ENCODE results near the gene KRT40. TPM values are rescaled to one million over a fixed set of nuclear protein-coding genes. Genes with fewer than 3 reads are reported as not detected.

Gene KRT40
- polyA plus RNA-seq (2012; ENCODE audit: insufficient read depth, insufficient read length) = not detected

DNA sequence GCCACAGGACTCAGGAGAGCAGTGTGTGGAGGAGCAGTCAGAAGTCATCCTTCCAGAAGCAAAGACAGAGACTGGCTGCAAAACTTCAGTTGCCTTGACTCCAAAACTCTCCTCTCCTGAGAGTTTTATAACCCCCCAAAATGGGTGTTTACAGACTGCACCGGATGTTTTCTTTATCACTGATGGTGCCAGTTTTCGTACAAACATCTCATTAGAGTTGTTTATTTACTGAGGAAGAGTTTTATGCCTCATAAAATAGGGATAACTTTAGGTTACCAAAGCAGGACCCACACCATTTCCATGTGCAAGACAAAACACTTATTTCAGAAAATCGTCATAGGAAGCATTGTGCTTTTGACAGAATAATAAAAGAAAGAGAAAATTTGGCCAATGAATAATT, at the start of gene KRT40:
Gene KRT40 (minus strand): TSS at position 101 of the 400 bp plus-strand sequence. CDS start 53 bp downstream, at position 48.
- no peak within 1 kb of the TSS for H3K4me3 ChIP-seq (ENCODE audit: low read length)
- no peak for DNase-seq (ENCODE audit: low read depth, low spot score)

DNA sequence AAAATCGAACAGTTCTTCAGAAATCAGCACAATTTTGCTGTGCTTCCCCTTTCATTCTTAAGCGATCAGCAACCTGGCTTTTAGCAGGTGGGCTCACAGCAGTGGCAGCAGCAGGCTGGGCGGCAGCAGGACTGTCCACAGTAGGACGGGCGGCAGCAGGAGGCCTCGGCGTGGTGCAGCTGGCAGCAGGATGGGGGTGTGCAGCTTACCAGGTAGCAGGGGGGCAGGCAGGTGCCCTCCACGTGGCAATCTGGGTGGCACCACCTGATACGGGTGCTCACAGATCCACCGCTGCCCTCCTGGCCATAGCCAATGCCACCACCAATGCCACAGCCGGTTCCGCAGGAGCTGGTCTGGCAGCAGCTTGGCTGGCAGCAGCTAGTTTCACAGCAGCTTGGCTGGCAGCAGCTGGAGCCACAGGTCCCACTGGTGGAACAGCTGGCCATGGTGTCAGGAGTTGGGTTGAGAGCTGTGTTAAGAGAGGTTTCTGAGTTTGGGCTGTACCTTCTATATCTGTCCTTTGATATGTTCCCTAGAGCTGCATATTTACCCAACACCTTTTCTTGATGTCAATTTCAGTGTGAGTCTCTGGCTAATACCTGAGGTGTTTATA, 45.6 kb upstream of the KRT40 start, which contains the start of gene KRTAP1-4:
Gene KRTAP1-4 (minus strand): TSS at position 563 of the 613 bp plus-strand sequence. CDS start 117 bp downstream, at position 446.
- no peak for DNase-seq (ENCODE audit: low read depth, low spot score)
- H3K4me3 ChIP-seq (ENCODE audit: low read length) = no peak within 1 kb of the TSS

GRCh38 chr17:41026715-41027471, 42.8 kb upstream of the KRT40 start, which contains the start of gene KRTAP1-5:
KRTAP1-5 (minus strand) TSS chr17:41027208; CDS start chr17:41027155, 53 bp downstream.
- no peak within 1 kb of the TSS for H3K4me3 ChIP-seq (ENCODE audit: low read length)
- DNase-seq (ENCODE audit: low read depth, low spot score) = no peak

GRCh38 chr17:41024697-41025096, 40.6 kb upstream of the KRT40 start:
- no peak overlapping the region for H3K4me3 ChIP-seq (ENCODE audit: low read length)
- DNase-seq (ENCODE audit: low read depth, low spot score) = no peak

DNA sequence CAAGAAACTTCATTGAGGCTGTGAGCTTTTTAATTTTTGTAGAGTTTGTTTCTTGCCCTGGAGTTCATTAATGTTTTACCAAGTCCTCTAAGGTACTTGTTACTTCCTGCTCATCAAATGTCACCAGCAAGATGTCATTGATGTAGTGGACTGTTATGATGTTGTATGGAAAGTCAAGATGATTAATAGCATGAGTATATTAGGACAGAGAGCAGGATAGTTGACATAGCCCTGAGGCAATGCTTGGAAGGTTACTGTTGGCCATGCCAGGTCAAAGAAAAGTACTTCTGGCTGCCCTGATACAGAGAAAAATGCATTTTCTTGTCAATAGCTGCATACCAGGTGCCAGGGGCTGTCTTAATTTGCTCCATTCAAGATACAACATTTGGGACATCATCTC, 36.2 kb upstream of the KRT40 start:
- no peak overlapping the region for H3K4me3 ChIP-seq (ENCODE audit: low read length)
- no peak for DNase-seq (ENCODE audit: low read depth, low spot score)

DNA sequence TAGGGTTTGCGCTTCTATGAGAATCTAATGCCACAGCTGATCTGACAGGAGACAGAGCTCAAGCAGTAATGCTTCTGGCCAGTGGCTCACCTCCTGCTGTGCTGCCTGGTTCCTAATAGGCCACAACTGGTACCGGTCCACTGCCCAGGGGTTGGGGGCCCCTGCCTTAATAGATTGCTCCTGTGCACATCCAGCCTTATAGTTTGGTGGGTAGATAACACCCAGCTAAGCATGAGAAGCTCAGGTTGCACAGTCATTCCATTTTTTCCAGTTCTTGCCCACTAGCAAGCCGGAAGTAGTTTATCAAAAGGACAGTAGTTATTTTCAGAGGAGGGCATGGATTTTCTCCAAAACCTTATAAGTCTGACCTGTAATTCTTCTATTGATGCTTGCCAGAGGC, 35.3 kb upstream of the KRT40 start:
- no peak for DNase-seq (ENCODE audit: low read depth, low spot score)
- no peak overlapping the region for H3K4me3 ChIP-seq (ENCODE audit: low read length)

DNA sequence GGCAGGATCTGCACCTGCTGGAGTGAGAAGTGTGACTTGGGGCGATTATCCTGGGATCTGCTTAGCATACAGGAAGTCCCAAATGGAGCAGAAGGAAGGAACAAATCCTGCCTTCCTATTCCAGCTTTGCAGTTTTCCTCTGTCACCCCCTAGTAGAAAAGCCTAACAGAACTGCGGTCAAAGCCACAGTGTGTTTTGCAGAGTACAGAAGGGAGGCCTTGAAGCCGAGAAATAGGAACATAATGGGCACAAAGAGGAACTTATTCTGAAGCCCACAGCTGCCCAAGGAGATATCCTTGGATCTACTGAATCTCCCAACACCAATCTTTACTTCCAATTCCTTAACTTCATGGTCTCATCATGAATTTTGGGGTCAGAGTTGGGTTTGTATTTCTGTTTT, 34.4 kb upstream of the KRT40 start:
- no peak for DNase-seq (ENCODE audit: low read depth, low spot score)
- H3K4me3 ChIP-seq (ENCODE audit: low read length) = no peak overlapping the region

DNA sequence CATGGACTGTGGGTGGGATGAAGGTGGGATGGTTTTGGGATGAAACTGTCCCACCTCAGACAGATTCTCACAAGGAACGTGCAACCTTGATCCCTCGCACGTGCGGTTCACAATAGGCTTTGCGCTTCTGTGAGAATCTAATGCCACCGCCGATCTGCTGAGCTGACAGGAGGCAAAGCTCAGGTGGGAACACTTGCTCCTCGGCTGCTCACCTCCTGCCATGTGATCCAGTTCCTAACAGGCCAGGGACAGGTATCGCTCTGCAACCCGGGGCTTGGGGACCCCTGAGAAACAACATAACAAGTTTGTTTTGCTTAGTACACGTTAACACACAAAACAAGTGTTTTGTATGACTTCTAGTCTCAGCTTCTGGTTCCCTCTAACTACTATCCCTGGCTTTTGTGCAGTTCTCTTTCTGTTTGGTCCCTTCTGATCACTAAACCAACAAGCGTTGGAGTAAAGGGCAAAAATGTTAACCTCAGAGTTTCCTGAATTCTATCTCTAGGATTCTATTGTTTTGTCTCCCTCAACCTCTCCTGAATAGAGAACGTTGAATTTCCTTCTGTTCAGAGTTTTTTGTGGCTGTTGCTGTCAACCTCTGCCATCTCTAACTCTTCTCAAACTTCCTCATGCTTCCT, 32.6 kb upstream of the KRT40 start:
- DNase-seq (ENCODE audit: low read depth, low spot score) = no peak

DNA sequence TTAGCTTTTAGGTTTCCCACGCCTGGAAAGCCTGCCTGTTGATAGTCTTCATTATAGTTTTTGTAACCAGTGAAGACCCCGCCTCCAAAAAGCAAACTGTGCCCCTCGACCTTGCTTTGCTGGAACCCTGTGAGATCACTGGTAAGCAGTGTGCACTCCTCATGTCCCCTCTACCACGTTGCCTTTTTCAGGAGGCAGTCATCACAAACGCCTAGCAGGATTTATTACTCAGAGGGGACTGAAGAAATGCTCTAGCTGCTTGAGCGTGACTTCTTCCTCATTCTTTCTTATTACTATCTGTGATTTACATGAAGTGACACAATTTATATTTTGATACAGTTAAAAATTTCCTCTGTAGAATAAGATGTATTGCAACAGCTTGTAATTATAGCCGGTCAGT, 31.3 kb upstream of the KRT40 start:
- no peak for DNase-seq (ENCODE audit: low read depth, low spot score)
- no peak overlapping the region for H3K4me3 ChIP-seq (ENCODE audit: low read length)

More for the DNA sequence above, 32.6 kb upstream of the KRT40 start:
- no peak overlapping the region for H3K4me3 ChIP-seq (ENCODE audit: low read length)

DNA sequence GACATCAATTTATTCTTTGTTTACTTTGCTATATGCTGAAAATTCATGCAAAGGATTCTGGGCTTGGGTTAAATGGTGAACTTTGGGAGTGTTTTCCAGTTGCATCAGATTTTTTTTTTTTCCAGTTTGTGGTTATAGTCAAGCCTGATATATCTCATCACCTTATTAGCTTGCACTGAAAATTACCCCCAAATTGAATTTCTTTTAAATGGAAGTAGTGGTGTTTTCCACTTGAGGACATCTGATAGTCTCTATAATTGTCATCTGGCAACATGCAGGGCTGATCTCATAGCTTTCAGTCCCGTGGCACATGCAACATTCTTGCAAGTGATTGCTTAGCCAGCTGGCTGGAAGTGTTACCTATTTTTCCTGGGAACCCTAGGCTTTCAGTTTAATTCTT, 29.5 kb upstream of the KRT40 start:
- H3K4me3 ChIP-seq (ENCODE audit: low read length) = no peak overlapping the region
- no peak for DNase-seq (ENCODE audit: low read depth, low spot score)

GRCh38 chr17:41013181-41013580, 29.1 kb upstream of the KRT40 start:
- no peak for DNase-seq (ENCODE audit: low read depth, low spot score)
- no peak overlapping the region for H3K4me3 ChIP-seq (ENCODE audit: low read length)

DNA sequence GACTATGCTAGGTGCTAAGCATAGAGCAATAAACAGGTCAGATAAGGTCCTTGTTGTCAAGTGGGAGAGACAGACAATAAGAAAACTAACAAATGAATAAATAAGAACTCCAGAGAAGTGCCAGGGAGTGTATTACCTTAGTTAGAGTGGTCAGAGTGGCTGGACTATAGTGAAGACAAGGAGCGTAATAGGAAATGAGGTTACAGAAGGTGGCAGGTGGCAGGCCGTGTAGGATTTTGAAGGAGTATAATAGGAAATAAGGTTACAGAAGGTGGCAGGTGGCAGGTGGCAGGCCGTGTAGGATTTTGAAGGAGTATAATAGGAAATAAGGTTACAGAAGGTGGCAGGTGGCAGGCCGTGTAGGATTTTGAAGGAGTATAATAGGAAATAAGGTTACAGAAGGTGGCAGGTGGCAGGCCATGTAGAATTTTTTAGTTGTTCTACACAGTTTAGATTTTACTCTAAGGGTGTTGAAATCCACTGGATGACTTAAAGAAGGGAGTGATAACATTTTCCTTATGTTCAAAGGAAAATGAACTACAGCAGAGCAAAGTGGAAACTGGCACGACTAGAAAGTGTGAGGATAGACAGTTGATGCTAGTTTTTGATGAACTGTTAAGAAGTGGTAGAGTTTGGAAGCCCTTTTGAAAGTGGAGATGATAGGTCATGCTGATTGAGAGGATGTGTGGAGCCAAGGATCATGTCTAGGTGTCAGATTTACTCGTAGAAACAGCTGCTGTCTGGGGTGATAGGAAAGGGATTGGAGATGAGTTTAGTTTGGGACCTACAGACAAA, 28.4 kb upstream of the KRT40 start:
- no peak overlapping the region for H3K4me3 ChIP-seq (ENCODE audit: low read length)
- no peak for DNase-seq (ENCODE audit: low read depth, low spot score)

DNA sequence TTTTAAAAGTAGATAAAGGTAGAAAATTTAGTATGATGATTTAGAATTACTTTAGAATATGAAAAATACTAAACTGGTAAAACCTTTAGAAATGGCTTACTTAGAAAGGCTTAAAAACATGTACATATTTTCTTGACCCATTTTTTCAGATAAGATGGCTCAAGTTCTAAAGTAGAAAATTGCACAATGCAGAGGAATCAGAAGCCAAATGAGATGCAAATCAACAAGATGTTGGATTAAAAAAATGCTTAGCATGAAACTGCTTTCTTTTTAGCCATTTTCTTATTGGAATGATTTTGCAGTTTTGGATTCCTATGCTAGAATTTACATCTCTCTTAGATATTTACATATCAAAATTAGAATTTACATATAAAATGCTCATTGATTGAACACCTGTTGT, 26.3 kb upstream of the KRT40 start:
- DNase-seq (ENCODE audit: low read depth, low spot score) = no peak

GRCh38 chr17:41009936-41010335, 25.8 kb upstream of the KRT40 start:
- H3K4me3 ChIP-seq (ENCODE audit: low read length) = no peak overlapping the region
- DNase-seq (ENCODE audit: low read depth, low spot score) = no peak

More for the DNA sequence above, 26.3 kb upstream of the KRT40 start:
- no peak overlapping the region for H3K4me3 ChIP-seq (ENCODE audit: low read length)

GRCh38 chr17:41009301-41009760, 25.2 kb upstream of the KRT40 start:
- DNase-seq (ENCODE audit: low read depth, low spot score) = no peak
- H3K4me3 ChIP-seq (ENCODE audit: low read length) = no peak overlapping the region

DNA sequence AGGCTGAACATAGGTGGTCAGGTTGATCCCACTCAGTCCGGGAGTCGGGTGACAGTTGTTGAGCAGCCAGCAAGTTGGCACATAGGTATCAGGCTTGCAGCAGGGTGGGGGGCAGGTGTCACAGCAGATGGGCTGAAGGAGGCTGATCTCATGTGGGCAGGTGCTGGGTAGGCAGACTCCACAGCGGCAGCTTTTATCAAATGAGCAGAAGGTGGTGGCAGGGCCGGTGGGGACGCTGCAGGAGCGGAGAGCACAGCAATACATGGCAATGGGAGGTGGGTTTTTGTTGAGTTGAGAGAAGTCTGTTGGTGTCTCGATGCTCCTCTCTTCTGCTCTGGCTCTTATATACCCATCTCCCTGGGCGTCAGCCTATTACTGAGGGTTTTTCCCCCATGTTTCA, 24.7 kb upstream of the KRT40 start, which contains the start of gene KRTAP3-1:
Gene KRTAP3-1 (minus strand): TSS at position 318 of the 400 bp plus-strand sequence. CDS start 54 bp downstream, at position 264.
- no peak within 1 kb of the TSS for H3K4me3 ChIP-seq (ENCODE audit: low read length)
- DNase-seq (ENCODE audit: low read depth, low spot score) = no peak

DNA sequence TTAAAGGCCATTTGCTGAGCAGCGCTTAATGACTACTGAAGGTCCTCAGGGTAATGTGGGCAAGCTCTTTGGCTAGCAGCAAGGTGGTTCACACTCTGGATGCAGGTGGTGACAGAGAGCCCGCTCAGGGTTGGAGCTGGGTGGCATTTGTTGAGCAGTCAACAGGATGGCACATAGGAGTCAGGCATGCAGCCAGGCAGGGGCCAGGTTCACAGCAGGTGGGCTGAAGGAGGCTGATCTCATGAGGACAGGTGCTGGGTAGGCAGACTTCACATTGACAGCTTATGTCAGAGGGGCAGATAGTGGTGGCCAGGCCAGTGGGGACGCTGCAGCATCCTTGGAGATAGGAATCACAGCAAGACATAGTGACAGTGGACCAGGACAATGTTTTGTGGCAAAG, 20.3 kb upstream of the KRT40 start:
- DNase-seq (ENCODE audit: low read depth, low spot score) = no peak
- H3K4me3 ChIP-seq (ENCODE audit: low read length) = no peak overlapping the region

DNA sequence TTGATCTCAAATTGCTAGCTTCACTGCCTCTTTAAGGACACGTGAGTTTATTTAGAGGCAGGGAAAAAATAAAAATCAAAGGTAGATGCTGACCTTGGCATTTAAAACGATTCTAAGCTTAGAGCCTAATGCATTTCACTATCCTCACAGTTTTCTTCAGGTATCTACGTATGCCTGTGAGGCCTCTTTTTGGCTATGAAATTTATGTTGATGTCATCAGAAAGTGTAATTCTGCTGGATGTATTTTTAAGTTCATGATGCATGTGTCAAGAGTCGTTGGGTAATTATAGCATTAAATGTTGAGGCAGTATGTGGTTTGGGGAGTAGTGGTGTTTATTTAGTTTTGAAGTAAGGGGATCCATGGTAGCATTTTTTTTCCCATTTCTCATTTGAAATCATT, 19.8 kb upstream of the KRT40 start:
- DNase-seq (ENCODE audit: low read depth, low spot score) = no peak
- H3K4me3 ChIP-seq (ENCODE audit: low read length) = no peak overlapping the region

DNA sequence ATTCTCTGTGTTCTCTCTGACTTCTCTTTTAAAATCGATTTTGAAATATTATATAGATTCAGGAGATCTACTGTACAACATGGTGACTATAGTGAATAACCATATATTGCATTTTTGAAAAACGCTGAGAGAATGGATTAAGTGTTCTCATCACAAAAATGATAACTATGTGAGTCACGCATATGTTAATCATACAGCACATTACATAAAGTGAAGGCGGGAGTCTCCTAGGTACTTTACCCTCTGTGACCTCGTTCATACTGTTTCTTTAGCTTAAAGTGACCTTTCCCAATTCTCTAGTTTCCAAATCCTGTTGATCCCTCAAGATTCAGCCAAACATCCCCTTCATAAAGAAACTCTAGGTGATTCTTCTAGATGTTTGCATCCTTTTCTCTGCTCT, 18.7 kb upstream of the KRT40 start:
- no peak for DNase-seq (ENCODE audit: low read depth, low spot score)
- H3K4me3 ChIP-seq (ENCODE audit: low read length) = no peak overlapping the region

All from Jurkat, Clone E6-1 (cell line).